ENCODE measurements around the gene MMD.
"Not testable (repeated sequence)": the region's sequence is repeated elsewhere in the genome, so short reads cannot be mapped to it uniquely, and the experiment has no call there.

MMD gene

DNA sequence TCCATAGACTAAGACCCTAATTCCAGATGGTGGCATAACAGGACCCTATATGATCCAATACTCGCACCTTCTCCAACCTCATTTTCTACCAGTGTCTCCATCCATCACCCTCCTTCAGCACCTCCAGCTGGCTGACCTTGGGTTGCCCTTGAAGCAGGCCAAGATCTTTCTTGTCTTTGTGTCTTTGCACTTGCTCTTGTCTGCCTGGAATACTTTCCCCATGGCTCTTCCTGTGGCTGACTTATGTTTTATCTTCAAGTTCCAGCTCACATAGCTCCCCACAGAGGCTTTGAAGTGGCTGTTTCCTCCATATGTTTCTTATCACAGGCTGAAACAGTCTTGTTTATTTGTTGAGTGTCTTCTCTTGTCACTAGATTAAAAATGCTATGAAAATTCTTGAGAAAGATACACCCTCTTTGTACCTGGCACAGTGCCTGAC, 29.6 kb upstream of the MMD start:
- no peak for TF ChIP-seq CTCF (IDR thresholded peaks at IDR 0.05; ENCODE audit: low read depth, low read length)
- in situ Hi-C loops (cut with HindIII; ENCODE audit: low sequenced_read_pairs) = no loop called here
- no peak overlapping the region for H3K4me3 ChIP-seq (ENCODE audit: low read depth, low read length)
- peak; percentile 69 for DNase-seq (ENCODE audit: low read depth, low spot score)

GRCh38 chr17:55450232-55450825, 28.7 kb upstream of the MMD start:
- in situ Hi-C loops (cut with HindIII; ENCODE audit: low sequenced_read_pairs) = no loop called here

DNA sequence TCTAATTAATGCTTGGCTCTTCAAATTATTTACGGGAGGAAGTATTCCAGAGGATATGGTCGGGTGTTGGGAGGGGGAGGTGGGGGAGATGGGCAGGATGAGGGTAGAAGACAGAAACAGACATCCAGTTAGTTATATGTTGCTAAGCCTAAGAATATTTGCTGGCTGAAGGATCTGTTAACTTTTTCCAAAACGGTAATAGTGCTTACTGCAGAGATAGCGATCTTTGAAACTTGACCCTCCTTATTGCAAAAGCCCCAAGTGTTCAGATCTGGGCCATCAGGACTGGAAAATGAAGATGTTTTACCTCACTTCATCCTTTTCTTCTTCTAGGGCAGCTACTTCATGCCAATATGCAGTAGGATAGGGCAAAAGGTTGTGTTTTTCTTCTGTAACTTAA, 27.0 kb upstream of the MMD start:
- in situ Hi-C loops (cut with HindIII; ENCODE audit: low sequenced_read_pairs) = no loop called here
- H3K4me3 ChIP-seq (ENCODE audit: low read depth, low read length) = no peak overlapping the region
- DNase-seq (ENCODE audit: low read depth, low spot score) = peak; percentile 63
- no peak for TF ChIP-seq CTCF (IDR thresholded peaks at IDR 0.05; ENCODE audit: low read depth, low read length)

More at GRCh38 chr17:55450232-55450825, 28.7 kb upstream of the MMD start:
- no peak for DNase-seq (ENCODE audit: low read depth, low spot score)
- TF ChIP-seq CTCF (IDR thresholded peaks at IDR 0.05; ENCODE audit: low read depth, low read length) = no peak
- no peak overlapping the region for H3K4me3 ChIP-seq (ENCODE audit: low read depth, low read length)

DNA sequence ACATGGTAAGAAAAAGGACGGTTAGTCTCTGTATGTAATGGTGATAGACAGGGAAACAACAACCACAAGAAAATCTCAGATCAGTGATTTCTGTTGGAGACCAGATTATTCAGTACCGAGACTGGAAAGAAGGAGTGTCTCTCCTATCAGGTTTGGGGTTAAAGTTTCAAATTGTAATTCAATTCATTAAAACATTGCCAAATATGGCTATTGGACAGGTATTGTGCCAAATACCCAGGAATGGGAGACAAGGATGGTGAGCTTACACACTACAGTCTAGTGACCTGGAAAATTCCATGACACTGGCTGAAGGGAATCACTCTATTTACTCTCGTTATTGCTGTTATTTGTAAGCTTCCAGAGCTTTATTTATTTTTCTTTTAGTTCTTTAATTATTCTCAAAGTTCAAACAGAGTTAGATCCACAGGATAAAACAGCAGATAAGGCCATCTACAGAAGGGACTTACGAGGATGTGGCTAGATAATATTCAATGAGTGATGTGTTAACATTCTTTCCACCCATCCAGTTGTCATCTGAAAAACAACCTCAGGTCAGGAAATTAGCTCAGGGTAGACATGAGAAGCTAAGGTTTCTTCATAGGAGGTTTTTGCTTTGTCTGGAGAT, 25.1 kb upstream of the MMD start:
- in situ Hi-C loops (cut with HindIII; ENCODE audit: low sequenced_read_pairs) = no loop called here

GRCh38 chr17:55446004-55446403, 24.4 kb upstream of the MMD start:
- H3K4me3 ChIP-seq (ENCODE audit: low read depth, low read length); in situ Hi-C loops (cut with HindIII; ENCODE audit: low sequenced_read_pairs); DNase-seq (ENCODE audit: low read depth, low spot score): not testable (repeated sequence)

More for the DNA sequence above, 25.1 kb upstream of the MMD start:
- no peak for TF ChIP-seq CTCF (IDR thresholded peaks at IDR 0.05; ENCODE audit: low read depth, low read length)
- no peak overlapping the region for H3K4me3 ChIP-seq (ENCODE audit: low read depth, low read length)
- no peak for DNase-seq (ENCODE audit: low read depth, low spot score)

GRCh38 chr17:55444471-55445441, 23.1 kb upstream of the MMD start:
- in situ Hi-C loops (cut with HindIII; ENCODE audit: low sequenced_read_pairs) = no loop called here
- no peak for DNase-seq (ENCODE audit: low read depth, low spot score)
- no peak overlapping the region for H3K4me3 ChIP-seq (ENCODE audit: low read depth, low read length)
- no peak for TF ChIP-seq CTCF (IDR thresholded peaks at IDR 0.05; ENCODE audit: low read depth, low read length)
